Measurements from ENCODE around the gene NGFR.

DNA sequence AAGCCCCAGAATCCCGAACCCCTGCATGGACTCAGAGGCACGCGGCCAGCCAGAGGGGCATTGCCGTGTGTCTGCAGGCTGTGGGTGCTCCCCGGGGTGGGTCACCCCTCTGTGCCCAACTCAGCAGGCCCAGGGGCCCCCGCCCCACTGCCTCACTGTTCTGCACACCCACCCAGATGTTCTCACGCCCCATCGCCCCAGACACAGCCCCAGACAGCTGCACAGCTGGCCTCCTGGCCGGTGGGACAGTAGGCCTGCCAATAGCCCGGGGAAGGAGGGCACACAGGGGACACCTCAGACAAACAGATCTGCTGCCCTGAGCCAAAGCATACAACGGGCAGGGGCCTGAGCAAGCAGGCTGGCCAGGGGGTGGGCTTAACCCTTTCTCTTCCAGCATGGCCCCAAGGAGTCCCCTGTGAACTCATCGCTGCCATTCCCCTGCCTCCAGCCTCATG, 53.0 kb downstream of the NGFR start:
- no peak for TF ChIP-seq POLR2AphosphoS5 (IDR thresholded peaks at IDR 0.05; ENCODE audit: borderline replicate concordance, low read depth, low read length)
- TF ChIP-seq FOXP2 (optimal IDR thresholded peaks at IDR 0.05; ENCODE audit: control extremely low read depth, extremely low read length, insufficient read depth): no peak
- TF ChIP-seq EZH2 (IDR thresholded peaks at IDR 0.05): no peak
